ENCODE data around the gene MAPK8IP2.

DNA sequence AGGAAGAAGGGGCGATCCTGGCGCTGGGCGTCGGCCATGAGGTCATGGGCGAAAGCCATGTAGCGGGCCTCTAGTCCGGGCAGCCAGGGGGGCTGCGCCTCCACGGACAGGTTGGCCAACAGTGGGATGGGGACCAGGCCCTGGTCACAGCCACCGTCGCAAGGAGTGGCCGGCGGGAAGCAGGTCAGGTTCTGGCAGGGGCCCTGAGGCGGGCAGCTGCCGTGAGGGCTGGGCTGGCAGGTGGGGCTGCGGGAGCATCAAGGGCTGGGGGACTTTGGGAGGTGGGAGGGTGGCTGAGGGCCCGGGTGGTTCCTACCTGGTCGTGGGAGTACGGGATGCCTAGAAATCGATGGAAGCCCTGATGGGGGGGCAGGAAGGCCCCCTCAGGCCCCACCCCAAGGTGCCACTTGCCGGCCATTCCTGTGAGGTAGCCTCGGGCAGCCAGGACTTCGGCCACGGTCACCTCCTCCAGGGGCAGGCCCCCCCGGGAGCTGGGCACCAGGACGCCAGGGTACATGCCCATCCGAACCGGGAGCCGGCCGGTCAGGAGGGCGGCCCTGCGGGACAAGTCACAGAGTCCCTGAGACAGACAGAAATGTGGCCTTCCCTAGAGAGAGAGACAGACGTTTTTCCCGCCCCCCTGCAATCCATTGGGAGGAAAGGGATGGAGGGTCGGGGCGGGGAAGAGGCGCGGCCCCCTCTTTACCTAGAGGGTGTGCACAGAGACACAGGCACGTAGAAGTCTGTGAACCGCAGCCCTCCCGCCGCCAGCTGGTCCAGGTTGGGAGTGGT lies 26.5 kb downstream of the MAPK8IP2 start:
- TF ChIP-seq POLR2A (IDR thresholded peaks at IDR 0.05) (no peak), CTCF (IDR thresholded peaks at IDR 0.05) (no peak)

Data from adrenal gland (tissue), 5 donors.